Bronchial epithelial cell (primary cell): ENCODE measurements around the gene STAT5B. TPM values are rescaled to one million over a fixed set of nuclear protein-coding genes. Genes with fewer than 3 reads are reported as not detected.
A peak's percentile ranks its signal among the peaks of the same experiment; 100 is the strongest.

Experiments
- DNase-seq: peaks from one replicate; pipeline ENCODE4 v3.0.0-alpha.2; 2010; ENCODE audit warnings: low read depth
- FAIRE-seq: peaks from 2 replicates; lab custom pipeline; 2011; peaks lifted over from hg19 to GRCh38; lab: Jason Lieb, UNC
- H3K27me3 ChIP-seq: 2 replicates; pipeline ENCODE4 v1.5.1; 2011; ENCODE audit warnings: low read length; ENCODE audit not compliant: control insufficient read depth, insufficient read depth
- H3K36me3 ChIP-seq: 2 replicates; pipeline ENCODE4 v1.5.1; 2011; ENCODE audit warnings: low read length; ENCODE audit not compliant: control insufficient read depth, insufficient read depth
- H3K4me3 ChIP-seq: 2 replicates; pipeline ENCODE4 v1.5.1; 2011; ENCODE audit warnings: mild to moderate bottlenecking, low read depth, low read length, control low read depth
- total RNA-seq: library from RNA; depleted of rRNA; stranded (reverse); fragments of >200 nt; gene quantifications from 2 replicates; pipeline ENCODE4 v1.2.1, GENCODE V29; 2014
- TF ChIP-seq, protein P1 (sequence below): IDR thresholded peaks from 2 replicates; pipeline ENCODE4 v1.5.1; 2011; ENCODE audit warnings: mild to moderate bottlenecking, moderate library complexity, low read length, control low read depth, inconsistent platforms; ENCODE audit not compliant: insufficient read depth, severe bottlenecking

STAT5B gene
- total RNA-seq, 1 donor from 2014 or later, result 11.6 TPM

DNA sequence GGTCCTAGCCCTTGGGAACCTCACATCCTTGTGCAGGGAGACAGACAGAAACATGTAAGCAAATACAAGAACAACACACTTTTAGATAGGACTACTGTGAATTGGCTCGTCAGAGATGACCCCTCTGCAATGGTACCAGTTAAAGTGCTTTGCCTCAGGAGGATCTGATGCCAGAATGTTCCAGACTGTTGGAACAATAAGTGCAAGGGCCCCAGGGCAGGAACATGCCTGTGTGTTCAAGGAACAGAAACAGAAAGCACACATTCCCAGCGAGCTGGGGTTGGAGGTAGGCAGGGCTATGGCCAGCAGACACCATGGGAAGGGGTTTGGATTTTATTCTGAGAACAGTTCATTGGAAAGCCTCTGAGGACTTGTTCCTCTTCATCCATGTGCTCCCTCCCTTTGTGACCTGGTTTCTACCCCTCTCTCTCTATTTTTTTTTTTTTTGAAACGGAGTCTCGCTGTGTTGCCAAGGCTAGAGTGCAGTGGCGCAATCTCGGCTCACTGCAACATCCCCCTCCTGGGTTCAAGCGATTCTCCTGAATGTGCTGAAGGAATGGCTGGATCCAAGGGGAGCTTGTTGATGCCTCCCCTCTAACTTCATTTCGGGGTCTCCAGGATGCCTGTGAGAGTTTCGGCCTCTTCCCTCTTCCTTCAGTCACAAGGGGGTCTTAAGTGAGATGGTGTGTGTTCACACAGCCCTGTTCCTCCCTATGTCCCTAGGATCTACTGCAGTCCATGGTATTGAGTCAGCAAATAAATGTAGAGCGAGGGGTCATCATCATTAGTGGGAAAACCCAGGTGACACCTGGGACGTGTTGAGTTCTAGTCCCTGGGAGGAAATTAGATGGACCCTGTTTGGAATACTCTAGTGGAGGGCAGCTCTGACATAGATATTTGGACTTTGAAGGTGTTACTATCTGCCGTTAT lies 18.5 kb upstream of the STAT5B start:
- H3K36me3 ChIP-seq, result no peaks in the 10 kb centered on the region
- no peak for DNase-seq
- H3K27me3 ChIP-seq, result no peaks in the 10 kb centered on the region
- FAIRE-seq, result no peak
- TF ChIP-seq, protein P1, sequence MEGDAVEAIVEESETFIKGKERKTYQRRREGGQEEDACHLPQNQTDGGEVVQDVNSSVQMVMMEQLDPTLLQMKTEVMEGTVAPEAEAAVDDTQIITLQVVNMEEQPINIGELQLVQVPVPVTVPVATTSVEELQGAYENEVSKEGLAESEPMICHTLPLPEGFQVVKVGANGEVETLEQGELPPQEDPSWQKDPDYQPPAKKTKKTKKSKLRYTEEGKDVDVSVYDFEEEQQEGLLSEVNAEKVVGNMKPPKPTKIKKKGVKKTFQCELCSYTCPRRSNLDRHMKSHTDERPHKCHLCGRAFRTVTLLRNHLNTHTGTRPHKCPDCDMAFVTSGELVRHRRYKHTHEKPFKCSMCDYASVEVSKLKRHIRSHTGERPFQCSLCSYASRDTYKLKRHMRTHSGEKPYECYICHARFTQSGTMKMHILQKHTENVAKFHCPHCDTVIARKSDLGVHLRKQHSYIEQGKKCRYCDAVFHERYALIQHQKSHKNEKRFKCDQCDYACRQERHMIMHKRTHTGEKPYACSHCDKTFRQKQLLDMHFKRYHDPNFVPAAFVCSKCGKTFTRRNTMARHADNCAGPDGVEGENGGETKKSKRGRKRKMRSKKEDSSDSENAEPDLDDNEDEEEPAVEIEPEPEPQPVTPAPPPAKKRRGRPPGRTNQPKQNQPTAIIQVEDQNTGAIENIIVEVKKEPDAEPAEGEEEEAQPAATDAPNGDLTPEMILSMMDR, result no peak
- H3K4me3 ChIP-seq, result no peak overlapping the region

DNA sequence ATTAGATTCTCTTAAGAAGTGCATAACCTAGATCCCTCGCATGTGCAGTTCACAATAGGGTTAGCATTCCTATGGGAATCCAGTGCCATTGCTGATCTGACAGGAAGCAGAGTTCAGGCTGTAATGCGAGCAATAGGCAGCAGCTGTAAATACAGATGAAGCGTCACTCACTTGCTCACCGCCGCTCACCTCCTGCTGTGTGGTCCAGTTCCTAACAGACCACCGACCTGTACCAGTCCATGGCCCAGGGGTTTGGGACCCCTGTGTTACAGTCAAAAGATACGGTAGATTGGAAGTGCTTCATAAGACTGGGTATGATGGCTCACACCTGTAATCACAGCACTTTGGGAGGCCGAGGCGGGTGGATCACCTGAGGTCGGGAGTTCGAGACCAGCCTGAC lies 14.9 kb upstream of the STAT5B start:
- FAIRE-seq, result no peak
- Histone ChIP-seq H3K27me3 (no peaks in the 10 kb centered on the region), H3K36me3 (no peaks in the 10 kb centered on the region), H3K4me3 (no peak overlapping the region)
- TF ChIP-seq, protein P1, result no peak
- DNase-seq, result no peak

DNA sequence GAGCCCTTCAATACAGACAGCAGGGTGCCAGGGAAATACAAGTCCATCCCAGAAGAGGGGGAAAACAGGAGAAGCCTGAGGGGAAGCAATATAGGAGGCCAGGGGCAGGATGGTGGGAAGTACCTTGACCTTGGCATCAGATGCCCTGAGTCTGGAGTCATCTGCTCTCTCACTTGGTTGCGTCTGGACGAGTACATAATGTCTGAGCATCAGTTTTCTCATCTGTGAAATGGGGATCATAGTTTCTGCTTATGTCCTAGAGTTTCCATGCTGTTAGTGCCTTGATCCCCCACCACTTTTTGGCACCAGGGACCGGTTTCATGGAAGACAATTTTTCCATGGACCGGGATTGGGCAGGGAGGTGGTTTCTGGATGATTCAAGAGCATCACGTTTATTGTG lies 14.4 kb upstream of the STAT5B start:
- H3K27me3 ChIP-seq, result no peaks in the 10 kb centered on the region
- no peak overlapping the region for H3K4me3 ChIP-seq
- H3K36me3 ChIP-seq, result no peaks in the 10 kb centered on the region
- no peak for FAIRE-seq
- TF ChIP-seq, protein P1, result no peak
- DNase-seq, result no peak

DNA sequence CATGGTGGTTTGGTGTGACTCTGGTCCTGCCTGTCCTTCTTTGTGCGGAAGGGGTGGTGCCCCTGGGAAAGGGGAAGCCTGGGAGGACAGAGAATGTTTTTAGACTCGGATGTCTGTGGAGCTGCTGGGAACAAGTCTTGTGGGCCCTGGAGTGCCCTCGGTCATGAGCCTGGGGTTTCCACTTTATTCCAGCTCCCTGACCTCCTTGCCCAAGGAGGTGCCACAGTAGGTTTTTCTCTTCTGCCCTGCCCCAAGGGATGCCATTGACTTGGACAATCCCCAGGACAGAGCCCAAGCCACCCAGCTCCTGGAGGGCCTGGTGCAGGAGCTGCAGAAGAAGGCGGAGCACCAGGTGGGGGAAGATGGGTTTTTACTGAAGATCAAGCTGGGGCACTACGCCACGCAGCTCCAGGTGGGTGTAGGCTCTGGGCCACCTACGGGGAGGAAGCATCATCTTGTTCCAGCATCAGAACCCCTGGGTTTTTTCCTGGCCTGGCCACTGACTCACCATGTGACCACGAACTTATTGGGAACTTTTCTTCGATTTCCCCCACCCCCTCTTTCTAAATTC lies 13.5 kb upstream of the STAT5B start:
- Histone ChIP-seq H3K36me3 (no peaks in the 10 kb centered on the region), H3K27me3 (no peaks in the 10 kb centered on the region), H3K4me3 (no peak overlapping the region)
- TF ChIP-seq, protein P1, result no peak
- FAIRE-seq, result no peak
- DNase-seq, result no peak

DNA sequence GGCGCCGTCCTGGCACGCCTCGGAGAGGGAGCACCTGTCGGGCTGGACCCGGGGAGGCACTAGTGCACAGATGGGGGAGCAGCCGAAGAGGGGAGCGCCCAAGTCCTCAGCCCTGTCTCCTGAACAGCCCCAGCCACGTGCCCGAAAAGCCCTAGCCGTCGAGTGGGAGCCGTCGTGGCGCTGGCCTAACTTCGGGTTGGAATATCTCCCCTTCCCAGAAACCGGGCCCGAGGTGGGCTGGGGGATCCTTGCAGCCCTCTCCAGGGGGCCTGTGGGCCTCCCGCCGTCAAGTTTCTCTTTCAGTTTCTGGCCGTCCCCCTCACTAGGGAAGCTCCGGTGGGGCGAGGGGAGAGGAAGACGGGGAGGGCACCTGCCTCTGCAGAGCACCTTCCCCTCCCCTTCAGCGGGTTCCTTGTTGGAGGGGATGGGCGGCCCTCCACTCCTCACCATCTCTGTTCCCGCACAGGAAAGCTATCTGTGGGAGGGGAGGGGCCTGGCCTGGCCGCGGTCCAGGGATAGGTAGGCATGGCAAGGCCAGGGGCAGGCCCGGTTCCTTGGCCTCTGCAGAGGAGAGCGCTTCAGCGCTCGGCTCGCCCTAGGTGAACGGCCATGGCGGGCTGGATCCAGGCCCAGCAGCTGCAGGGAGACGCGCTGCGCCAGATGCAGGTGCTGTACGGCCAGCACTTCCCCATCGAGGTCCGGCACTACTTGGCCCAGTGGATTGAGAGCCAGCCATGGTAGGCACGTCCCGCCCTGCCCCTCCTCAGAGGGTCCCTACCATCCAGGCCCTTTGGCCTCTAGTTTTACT lies 12.8 kb upstream of the STAT5B start:
- H3K4me3 ChIP-seq, result peak overlapping the region; percentile 30
- H3K36me3 ChIP-seq, result no peaks in the 10 kb centered on the region
- FAIRE-seq (no peak), DNase-seq (no peak)
- TF ChIP-seq, protein P1, result no peak
- no peaks in the 10 kb centered on the region for H3K27me3 ChIP-seq
